ENCODE measurements around the gene RASGRF1.

GRCh38 chr15:79099692-79100091, 9.1 kb upstream of the RASGRF1 start:
- TF ChIP-seq CTCF (IDR thresholded peaks at IDR 0.05; ENCODE audit: low read depth, low read length) (no peak), EZH2phosphoT487 (IDR thresholded peaks at IDR 0.05; ENCODE audit: low read depth) (no peak)

Measured in OCI-LY3 (cell line).